Endometrial microvascular endothelial cells (primary cell): ENCODE data around the gene SSTR3. TPM values are rescaled to one million over a fixed set of nuclear protein-coding genes. Genes with fewer than 3 reads are reported as not detected.

Experiments
- in situ Hi-C: cut with HindIII; loops from 2 replicates; pipeline ENCODE4 v1.10.0; 2017; ENCODE audit warnings: low sequenced_read_pairs, low pct_unique_long_range_greater_than_20kb; ENCODE audit errors: inconsistent ontology term
- total RNA-seq: library from RNA; depleted of rRNA; stranded (reverse); fragments of >200 nt; gene quantifications from one replicate; pipeline ENCODE4 v1.2.3, GENCODE V29; 2015; ENCODE audit errors: inconsistent ontology term

SSTR3 gene
- total RNA-seq, 1 donor from 2014 or later: not detected

- in situ Hi-C loops: no loop called here
Measured at GRCh38 chr22:37231406-37232139, 19.3 kb upstream of the SSTR3 start.

GRCh38 chr22:37230673-37231405 lies 18.6 kb upstream of the SSTR3 start:
- in situ Hi-C loops: no loop called here

DNA sequence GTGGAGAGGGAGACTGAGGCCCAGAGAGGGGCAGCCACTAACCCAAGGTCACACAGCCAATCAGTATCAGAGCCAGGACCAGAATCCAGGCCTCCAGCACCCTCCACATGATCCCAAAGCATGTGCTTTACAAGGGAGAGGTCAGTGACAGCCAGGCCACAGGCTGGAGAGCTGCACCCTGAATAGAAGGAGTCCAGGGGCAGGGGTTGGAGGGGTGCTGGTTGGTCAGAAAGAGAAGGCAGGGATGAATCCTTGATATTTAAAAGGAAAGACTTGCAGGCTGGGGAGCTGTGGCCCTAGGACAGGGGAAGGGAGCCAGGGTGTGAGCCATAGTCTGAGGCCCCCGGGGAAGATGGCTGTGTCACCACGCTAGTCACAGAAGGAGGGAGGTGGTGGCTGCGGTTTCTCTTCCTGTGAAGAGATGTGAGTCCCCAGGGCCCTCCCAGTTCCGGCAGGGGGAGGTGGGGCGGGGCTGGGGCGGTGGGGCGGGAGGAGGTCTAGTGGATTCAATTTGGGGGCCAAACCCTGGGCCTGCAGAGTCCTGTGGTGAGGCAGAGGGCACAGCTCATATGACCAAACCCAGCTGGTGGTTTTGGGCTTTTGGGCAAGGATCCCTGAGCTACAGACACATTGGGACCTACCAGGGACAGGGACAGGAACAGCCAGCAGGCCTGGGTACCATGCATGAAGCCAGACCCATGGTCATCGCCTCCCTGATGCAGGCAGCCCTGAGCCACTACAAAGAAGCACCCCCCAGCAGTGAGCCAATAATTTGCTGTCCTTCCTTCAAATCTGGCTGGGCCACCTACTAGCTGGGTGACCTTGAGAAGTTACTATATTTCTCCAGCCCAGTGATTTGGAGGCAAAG lies 17.8 kb upstream of the SSTR3 start:
- in situ Hi-C loops: no loop called here

DNA sequence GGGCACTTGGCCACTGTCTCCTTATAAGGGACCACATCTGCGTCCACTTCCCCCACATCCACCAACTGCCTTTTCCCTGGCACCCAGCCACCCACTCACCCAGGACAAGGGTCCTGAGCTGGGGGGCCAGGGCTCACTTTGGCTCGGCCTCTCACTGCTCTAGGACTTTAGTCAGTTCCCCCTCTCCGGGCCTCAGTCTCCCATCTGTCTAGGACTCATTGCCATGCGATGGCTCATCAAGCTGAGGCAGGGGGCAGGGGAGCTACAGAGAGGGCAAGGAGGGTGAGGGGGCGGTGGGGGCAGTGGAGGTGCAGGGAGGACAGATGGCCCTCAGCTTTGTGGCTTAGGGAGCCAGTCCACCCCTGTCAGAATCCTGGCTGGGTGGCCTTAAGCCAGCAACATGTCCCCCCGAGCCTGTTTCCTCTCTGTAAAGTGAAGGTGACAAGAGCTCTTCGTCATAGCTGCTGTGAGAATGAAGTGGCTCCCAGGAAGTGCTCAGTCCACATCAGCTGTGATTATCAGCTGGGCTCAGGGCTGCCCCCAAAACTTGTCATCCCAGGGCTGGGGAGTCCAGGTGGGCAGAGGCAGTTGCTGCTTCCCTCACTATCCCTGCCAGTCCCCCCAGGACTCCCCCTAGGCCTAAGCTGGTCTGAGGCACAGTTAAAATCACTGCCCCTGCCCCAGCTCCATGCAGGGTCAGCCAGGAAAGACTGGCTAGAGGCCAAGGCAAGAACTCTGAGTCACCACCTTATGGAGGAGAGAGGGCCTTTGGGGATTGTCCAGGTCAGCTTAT lies 16.9 kb upstream of the SSTR3 start:
- in situ Hi-C loops: no loop called here

DNA sequence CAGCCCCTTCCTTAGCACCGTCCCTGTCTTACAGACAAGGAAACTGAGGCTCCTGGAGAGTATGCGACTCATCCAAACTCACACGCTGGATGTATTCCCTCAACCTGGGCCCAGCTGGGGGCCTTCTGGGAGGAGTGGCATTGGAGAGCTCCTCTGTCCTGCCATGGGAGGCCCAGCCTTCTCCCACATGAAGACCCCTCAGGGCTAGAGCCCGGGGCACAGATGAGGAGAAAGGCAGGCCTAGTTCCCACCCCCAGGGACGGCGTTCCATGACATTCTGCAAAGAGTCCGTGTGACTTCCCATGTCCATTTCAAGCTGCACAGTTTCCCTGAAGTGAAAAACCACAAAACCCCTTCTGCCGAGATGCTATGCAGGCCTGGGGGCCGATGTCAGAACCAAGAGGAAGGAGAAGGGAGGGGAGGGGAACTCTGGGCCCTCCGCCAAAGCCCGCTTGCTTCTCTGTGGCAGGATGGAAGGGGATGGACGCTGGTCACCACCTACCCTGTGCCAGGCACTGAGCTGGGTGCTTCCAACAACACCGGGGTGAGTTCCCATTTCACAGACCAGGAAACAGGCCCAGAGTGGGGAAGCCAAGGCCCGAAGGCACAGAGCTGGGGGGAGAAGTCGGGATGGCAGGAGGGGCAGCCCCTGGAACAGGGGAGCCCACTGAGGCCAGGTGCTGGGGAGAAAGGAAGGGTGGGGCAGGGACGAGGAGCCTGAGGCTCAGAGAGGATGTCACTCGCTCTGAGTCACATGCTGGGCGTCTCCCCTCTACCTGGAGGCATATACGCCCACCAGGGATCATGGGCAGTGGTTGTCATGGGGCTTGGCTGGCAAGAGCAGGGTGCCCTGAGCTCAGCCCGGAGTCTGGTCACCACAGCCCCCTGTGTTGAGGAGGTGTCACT lies 16.1 kb upstream of the SSTR3 start:
- in situ Hi-C loops: no loop called here

- in situ Hi-C loops: no loop called here
Measured at GRCh38 chr22:37226514-37226913, 14.2 kb upstream of the SSTR3 start.

GRCh38 chr22:37226087-37226486 lies 13.8 kb upstream of the SSTR3 start:
- in situ Hi-C loops: no loop called here

- in situ Hi-C loops: no loop called here
Measured at GRCh38 chr22:37225481-37225880, 13.2 kb upstream of the SSTR3 start.

DNA sequence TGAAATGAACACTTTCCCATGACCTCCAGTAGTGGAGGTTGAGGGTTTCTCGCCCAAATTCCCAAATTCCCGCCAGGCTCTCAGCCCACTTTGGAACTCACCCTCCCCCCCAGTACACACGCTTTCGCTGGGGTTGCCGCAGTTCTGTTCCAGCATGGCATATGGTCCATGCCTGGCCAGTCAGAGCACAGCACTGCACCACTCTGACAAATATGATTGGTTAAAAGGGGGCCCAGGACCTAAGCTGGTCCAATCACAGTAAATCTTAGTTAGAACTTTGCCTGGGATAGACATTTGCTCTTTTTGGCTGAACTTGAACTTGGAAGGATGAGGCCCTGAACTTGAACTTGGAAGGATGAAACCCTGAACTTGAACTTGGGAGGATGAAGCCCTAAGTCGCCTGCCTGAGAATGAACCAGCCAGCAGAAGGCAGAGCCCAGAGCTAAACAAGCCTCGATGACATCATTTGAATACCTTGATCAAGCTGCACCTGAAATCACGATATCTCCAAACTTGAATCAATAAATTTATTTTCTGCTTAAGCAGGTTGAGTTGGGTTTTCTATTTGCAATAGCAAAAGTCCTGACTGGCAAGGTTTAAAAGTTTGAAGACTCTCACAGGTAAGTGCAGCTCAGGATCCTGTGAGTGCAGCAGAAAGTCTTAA lies 12.6 kb upstream of the SSTR3 start:
- in situ Hi-C loops: no loop called here

- in situ Hi-C loops: no loop called here
Measured at GRCh38 chr22:37223965-37224551, 11.8 kb upstream of the SSTR3 start.

DNA sequence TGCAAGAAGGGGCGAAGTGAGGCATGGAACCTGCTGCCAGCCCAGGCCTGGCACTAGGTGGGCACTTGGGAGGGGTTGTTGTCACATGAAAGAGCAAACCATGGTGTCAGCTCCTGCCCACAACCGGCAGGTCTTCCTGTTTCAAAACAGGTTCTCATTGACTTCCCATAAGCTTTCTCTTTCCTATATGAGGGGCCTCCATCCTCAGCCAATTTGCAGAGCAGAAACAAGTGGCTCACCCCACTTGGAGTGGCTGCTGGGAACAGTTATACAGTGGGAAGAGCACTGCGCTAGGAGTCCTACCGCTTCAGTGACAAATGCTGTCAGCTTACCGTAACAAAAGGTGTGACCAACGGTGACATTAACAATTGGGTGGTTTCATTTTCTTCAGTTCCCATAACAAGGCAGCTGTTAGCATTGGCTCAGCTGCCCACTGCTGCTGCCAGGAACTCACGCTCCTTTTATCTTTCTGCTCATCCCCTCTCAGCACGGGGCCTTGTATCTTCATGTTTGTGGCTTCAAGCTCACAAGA lies 10.2 kb upstream of the SSTR3 start:
- in situ Hi-C loops: no loop called here

- in situ Hi-C loops: no loop called here
Measured at GRCh38 chr22:37221424-37222333, 9.4 kb upstream of the SSTR3 start.

- in situ Hi-C loops: no loop called here
Measured at GRCh38 chr22:37220543-37220981, 8.3 kb upstream of the SSTR3 start.

DNA sequence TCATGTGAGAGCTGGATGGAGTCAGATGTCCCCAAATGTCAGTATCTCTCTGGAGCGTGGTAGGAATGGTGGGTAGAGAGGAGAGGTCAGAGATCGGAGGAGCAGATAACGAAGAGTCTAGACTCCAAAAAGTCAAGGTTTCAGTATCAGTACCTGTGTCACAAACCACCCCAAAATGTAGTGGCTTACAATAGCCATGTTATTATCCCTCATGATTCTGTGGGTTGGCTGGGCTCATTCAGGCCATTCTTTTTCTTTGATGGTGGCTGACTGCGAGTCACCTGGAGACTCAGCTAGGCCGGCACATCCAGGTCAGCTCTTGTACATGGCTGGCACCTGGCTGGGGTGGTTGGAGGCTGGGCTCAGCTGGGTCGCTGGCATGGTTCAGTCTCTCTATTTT lies 7.3 kb upstream of the SSTR3 start:
- in situ Hi-C loops: no loop called here

DNA sequence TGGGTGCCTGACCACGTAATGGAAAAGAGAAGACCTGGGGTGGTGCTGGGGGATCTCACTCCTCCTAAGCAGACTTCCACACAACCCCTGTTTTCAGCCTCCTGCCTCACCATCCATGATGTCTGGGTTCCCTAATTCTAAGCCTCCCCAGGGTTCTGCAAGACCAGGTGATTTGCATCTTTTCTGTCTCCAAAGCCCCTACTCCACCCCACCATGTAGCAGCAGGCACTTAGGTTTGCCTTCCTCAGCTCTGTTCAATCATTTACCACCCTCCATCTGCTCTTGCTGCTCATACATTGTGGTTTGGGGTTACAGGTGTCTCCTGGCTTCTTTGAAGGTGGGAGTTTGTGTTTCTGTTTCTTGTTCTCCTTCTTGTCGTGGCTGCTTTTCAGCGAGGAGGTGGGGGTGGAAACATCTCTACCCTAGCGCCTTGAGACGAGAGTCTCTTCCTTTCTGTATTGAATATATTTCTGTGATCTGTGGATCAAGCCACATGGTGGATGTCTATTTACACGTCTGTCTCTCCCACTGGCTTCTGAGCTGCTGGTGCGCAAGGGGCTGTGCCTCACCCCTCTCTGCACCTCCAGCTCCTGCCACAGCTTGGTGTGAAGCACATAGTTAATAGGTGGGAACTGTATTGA lies 6.6 kb upstream of the SSTR3 start:
- in situ Hi-C loops: no loop called here
